Ascending aorta (tissue), 2 donors: Measurements from ENCODE around the gene JMJD7. TPM values are rescaled to one million over a fixed set of nuclear protein-coding genes. Genes with fewer than 3 reads are reported as not detected.

Source experiments
- DNase-seq, 2 donors: peaks; one replicate each; pipeline ENCODE4 v3.0.0-alpha.2; 2019; ENCODE audit warnings: low spot score in 2 of 2
- H3K27ac ChIP-seq, 2 donors: fragments of 200-600 bp; sonication (generic); one replicate each; pipeline ENCODE4 v1.5.1; 2016 to 2017; ENCODE audit warnings: mild to moderate bottlenecking in 1 of 2
- H3K27me3 ChIP-seq: fragments of 200-600 bp; sonication (generic); one replicate; pipeline ENCODE4 v1.5.1; 2017
- H3K36me3 ChIP-seq, 2 donors: fragments of 200-600 bp; sonication (generic); one replicate each; pipeline ENCODE4 v1.5.1; 2016
- H3K4me1 ChIP-seq, 2 donors: fragments of 200-600 bp; sonication (generic); one replicate each; pipeline ENCODE4 v1.5.1; 2016 to 2017; ENCODE audit warnings: mild to moderate bottlenecking in 1 of 2
- H3K4me3 ChIP-seq, 2 donors: fragments of 200-600 bp; sonication (generic); one replicate each; pipeline ENCODE4 v1.5.1; 2016 to 2017; ENCODE audit warnings: mild to moderate bottlenecking in 1 of 2
- H3K9me3 ChIP-seq, 2 donors: fragments of 200-600 bp; sonication (generic); one replicate each; pipeline ENCODE4 v1.5.1; 2016
- intact Hi-C: fragments of 100-400 bp; cut with DNase I; formaldehyde crosslinking; loops from one replicate; pipeline ENCODE4 v1.15.1; 2023
- total RNA-seq: library from RNA; depleted of rRNA; stranded (reverse); fragments of >200 nt; gene quantifications from one replicate; pipeline ENCODE4 v1.1.0, GENCODE V29; 2016
- TF ChIP-seq, protein P1 (sequence below), 3 experiments: fragments of 200-600 bp in 2 of 3; fragments of 450-650 bp in 1 of 3; sonication (generic) in 2 of 3; IDR thresholded peaks; one replicate each; pipeline ENCODE4 v1.5.1; 2016 to 2019; ENCODE audit warnings: antibody characterized with exemption in 3 of 3, mild to moderate bottlenecking in 1 of 3, moderate library complexity in 1 of 3

Gene JMJD7
- 16.4 TPM for total RNA-seq

DNA sequence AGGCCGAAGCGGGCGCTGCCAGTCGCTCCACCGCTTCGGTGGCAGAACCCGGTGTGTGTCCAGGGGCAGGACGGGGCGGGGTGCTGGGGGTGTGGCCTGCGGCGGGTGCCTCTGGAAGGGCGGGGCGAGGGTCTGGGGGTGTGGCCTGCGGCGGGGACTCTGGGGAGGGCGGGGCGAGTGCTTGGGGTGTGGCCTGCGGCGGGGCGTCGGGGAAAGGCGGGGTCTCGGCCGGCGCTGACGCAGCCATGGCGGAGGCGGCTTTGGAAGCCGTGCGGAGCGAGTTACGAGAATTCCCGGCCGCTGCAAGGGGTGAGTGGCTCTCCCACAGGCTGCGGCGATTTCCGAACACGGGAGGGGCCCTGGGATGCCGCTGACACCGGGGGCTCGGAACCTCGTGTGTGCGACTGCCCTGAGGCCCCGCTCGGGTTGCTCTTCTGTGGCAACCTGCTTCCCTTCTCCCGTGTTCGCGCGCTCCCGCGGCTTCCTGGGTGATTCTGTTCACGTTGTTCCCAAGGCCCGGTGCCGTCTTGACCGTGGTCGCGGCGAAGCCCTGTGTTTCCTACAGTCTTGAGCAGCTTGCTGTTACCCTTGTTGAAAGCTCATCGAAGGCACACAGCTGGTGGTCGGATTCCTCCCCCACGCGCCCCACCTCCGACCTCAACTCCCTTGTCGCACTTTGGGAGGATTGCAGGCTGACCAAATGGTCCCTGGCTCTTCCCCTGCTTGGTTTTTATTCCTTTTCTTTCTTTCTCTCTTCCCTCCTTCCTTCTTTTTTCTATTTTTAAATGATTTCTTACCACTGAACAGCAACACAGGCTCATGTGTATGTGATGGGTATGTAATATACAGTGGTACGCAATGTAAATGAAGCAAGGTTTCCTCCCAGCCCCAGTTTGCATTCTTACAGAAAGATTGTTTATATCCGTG, at the start of gene JMJD7:
Gene JMJD7 (plus strand): TSS at position 213 of the 927 bp plus-strand sequence. CDS start 33 bp downstream, at position 246.
- H3K27me3 ChIP-seq: no peaks in the 10 kb centered on the region
- intact Hi-C loops: loop anchor here (1.0 to 10.0 kb wide), 6 partner anchors 54 to 444 kb away; partner anchors contain the start of genes EHD4, GANC, MAPKBP1 and TMEM87A
- H3K9me3 ChIP-seq: no peaks in the 10 kb centered on the region
- TF ChIP-seq, protein P1, sequence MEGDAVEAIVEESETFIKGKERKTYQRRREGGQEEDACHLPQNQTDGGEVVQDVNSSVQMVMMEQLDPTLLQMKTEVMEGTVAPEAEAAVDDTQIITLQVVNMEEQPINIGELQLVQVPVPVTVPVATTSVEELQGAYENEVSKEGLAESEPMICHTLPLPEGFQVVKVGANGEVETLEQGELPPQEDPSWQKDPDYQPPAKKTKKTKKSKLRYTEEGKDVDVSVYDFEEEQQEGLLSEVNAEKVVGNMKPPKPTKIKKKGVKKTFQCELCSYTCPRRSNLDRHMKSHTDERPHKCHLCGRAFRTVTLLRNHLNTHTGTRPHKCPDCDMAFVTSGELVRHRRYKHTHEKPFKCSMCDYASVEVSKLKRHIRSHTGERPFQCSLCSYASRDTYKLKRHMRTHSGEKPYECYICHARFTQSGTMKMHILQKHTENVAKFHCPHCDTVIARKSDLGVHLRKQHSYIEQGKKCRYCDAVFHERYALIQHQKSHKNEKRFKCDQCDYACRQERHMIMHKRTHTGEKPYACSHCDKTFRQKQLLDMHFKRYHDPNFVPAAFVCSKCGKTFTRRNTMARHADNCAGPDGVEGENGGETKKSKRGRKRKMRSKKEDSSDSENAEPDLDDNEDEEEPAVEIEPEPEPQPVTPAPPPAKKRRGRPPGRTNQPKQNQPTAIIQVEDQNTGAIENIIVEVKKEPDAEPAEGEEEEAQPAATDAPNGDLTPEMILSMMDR (IDR thresholded peaks at IDR 0.05): peak in 1 of 3 experiments; percentile 2
- H3K36me3 ChIP-seq: peaks cover 9 to 27% of the 10 kb centered on the region in 2 donors
- H3K27ac ChIP-seq: peak within 1 kb of the TSS; percentile 72 to 80
- peak; percentile 59 to 95 for DNase-seq
- peak within 1 kb of the TSS; percentile 68 to 74 for H3K4me3 ChIP-seq
- H3K4me1 ChIP-seq: peaks cover 5 to 22% of the 10 kb centered on the region in 2 donors

DNA sequence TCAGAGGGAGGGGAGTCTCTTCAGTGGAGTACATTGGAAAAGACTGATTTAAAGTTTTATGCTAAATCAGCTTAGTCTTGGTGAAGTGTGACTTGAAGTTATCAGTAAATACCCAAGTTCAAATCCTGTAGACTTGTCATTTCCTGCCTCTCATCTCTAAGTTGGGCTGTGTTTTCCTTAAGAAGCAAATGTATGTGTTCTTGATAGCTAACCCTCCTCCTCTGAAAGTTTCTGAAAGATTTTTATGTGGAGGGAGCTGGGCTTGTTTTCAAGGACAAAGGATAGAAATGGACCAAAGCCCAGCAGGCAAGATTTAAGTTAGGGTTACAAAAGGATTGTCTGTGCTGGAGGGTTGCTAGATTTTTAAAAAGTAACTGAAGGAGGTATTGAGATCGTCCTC, 49.4 kb upstream of the JMJD7 start:
- H3K4me1 ChIP-seq: peaks cover 0 to 26% of the 10 kb centered on the region in 2 donors

DNA sequence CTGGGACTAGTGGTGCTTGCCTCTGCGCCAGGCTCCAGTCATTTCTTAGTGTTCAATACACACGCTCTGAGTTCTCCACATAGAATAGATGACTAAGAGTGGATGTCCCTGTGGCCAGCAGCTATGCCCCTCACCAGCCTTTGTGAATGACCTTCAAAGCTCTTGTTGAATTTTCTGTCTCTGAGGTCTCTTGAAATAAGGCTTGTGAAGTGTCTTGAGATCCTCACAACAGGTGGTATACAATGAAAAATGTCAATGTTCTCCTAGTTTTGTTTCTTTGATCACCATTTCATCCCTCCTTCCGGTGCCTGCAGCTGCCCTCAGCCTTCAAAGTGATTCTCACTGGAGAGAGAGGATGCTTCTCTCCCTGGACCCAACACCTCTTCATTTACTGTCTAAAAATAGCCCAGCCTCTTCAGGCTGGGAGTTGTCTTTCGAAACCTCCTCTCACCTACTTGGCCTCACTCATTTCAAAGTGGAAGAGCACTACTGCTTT, 48.2 kb upstream of the JMJD7 start:
- peaks cover 0 to 23% of the 10 kb centered on the region in 2 donors for H3K4me1 ChIP-seq
- TF ChIP-seq, protein P1 (IDR thresholded peaks at IDR 0.05): no peak
- no peaks in the 10 kb centered on the region for H3K27me3 ChIP-seq

More for the DNA sequence above, 49.4 kb upstream of the JMJD7 start:
- DNase-seq: no peak
- no peak overlapping the region for H3K27ac ChIP-seq
- no peak overlapping the region for H3K4me3 ChIP-seq
- intact Hi-C loops: no loop called here
- H3K9me3 ChIP-seq: no peaks in the 10 kb centered on the region
- H3K27me3 ChIP-seq: no peaks in the 10 kb centered on the region
- TF ChIP-seq, protein P1 (IDR thresholded peaks at IDR 0.05): no peak
- no peaks in the 10 kb centered on the region for H3K36me3 ChIP-seq

DNA sequence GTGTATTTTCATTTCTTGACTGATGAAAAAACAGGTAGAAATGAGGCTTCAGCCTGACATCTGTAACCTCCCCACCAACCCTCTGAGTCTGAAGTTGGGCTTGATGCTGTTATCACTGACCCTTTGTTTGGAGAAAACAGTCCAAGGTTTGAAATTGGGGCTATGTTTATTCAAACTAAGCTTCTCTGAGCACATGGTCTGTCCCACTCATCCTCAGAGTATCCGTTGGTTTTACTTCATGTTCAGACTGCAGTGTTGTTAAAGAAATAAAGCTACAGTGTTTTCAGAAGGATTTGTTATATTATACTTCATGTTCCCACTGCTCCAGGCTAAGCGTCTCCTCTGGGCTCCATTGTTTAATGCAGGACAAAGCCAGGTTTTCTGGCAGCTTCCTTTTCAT, 47.6 kb upstream of the JMJD7 start:
- H3K9me3 ChIP-seq: no peaks in the 10 kb centered on the region
- peaks cover 0 to 22% of the 10 kb centered on the region in 2 donors for H3K4me1 ChIP-seq
- H3K4me3 ChIP-seq: no peak overlapping the region
- H3K27me3 ChIP-seq: no peaks in the 10 kb centered on the region
- intact Hi-C loops: no loop called here
- no peak overlapping the region for H3K27ac ChIP-seq
- DNase-seq: no peak
- TF ChIP-seq, protein P1 (IDR thresholded peaks at IDR 0.05): no peak
- H3K36me3 ChIP-seq: no peaks in the 10 kb centered on the region

More for the DNA sequence above, 48.2 kb upstream of the JMJD7 start:
- H3K9me3 ChIP-seq: no peaks in the 10 kb centered on the region
- no peak overlapping the region for H3K4me3 ChIP-seq
- intact Hi-C loops: no loop called here
- H3K27ac ChIP-seq: no peak overlapping the region
- H3K36me3 ChIP-seq: no peaks in the 10 kb centered on the region
- no peak for DNase-seq

DNA sequence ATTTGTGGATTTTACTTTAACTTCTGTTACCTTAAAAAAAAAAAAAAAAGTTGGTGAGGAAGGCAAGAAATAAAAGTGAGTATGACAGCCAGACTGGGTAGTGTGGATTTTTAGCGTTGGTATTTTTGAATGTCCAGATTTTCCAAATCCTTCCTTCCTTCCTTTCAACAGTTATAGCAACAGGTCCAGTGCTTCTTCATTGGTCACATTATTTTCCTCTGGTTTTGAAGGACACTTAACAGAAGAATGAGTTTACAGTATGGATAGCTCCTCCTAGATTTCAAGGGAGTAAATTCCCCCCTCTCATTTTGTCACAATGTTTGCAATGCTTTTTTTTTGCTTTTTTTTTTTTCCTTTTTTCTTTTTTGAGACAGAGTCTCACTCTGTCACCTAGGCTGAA, 47.2 kb upstream of the JMJD7 start:
- H3K9me3 ChIP-seq: no peaks in the 10 kb centered on the region
- H3K4me3 ChIP-seq: no peak overlapping the region
- no peak overlapping the region for H3K27ac ChIP-seq
- intact Hi-C loops: no loop called here
- TF ChIP-seq, protein P1 (IDR thresholded peaks at IDR 0.05): no peak
- H3K27me3 ChIP-seq: no peaks in the 10 kb centered on the region
- DNase-seq: no peak
- H3K36me3 ChIP-seq: no peaks in the 10 kb centered on the region
- H3K4me1 ChIP-seq: peaks cover 0 to 17% of the 10 kb centered on the region in 2 donors
